HepG2 (cell line): ENCODE measurements around the gene SLC23A2. TPM values are rescaled to one million over a fixed set of nuclear protein-coding genes. Genes with fewer than 3 reads are reported as not detected.

ENCODE experiments used
- CCAR2 ChIP-seq: fragments of 200-400 bp; formaldehyde crosslinking; optimal IDR thresholded peaks from 2 replicates; pipeline ENCODE3; 2018; ENCODE audit warnings: low read depth, mild to moderate bottlenecking, low read length, moderate library complexity
- CERS6 ChIP-seq: sonication (generic); formaldehyde crosslinking; IDR thresholded peaks from 2 replicates; pipeline ENCODE4 v1.5.0; 2020; ENCODE audit warnings: missing genetic modification reagents
- FOXM1 ChIP-seq: sonication (generic); formaldehyde crosslinking; IDR thresholded peaks from 2 replicates; pipeline ENCODE4 v1.5.0; 2020; ENCODE audit warnings: missing genetic modification reagents
- HDAC6 ChIP-seq: fragments of 200-600 bp; sonication (generic); IDR thresholded peaks from 2 replicates; pipeline ENCODE4 v1.7.0; 2017; ENCODE audit warnings: mild to moderate bottlenecking, antibody characterized with exemption, low read length, low read depth
- LRRFIP1 ChIP-seq: sonication (generic); formaldehyde crosslinking; conservative IDR thresholded peaks from 2 replicates; pipeline ENCODE4 v1.4.0; 2020; ENCODE audit warnings: missing genetic modification reagents
- NFAT5 ChIP-seq: sonication (generic); formaldehyde crosslinking; IDR thresholded peaks from 2 replicates; pipeline ENCODE4 v1.4.0; 2020; ENCODE audit warnings: missing genetic modification reagents
- SNAI1 ChIP-seq: sonication (generic); formaldehyde crosslinking; IDR thresholded peaks from 2 replicates; pipeline ENCODE4 v1.5.0; 2020; ENCODE audit warnings: mild to moderate bottlenecking, missing genetic modification reagents, borderline replicate concordance
- ZNF503 ChIP-seq: sonication (generic); formaldehyde crosslinking; IDR thresholded peaks from 2 replicates; pipeline ENCODE4 v1.4.0; 2020; ENCODE audit warnings: missing genetic modification reagents
- ZNF619 ChIP-seq: sonication (generic); formaldehyde crosslinking; IDR thresholded peaks from 2 replicates; pipeline ENCODE4 v1.4.0; 2020; ENCODE audit warnings: mild to moderate bottlenecking, missing genetic modification reagents
- ZSCAN29 ChIP-seq: sonication (generic); formaldehyde crosslinking; conservative IDR thresholded peaks from 2 replicates; pipeline ENCODE4 v1.4.0; 2020; ENCODE audit warnings: mild to moderate bottlenecking, missing genetic modification reagents
- polyA plus RNA-seq, 8 experiments: library from polyadenylated mRNA; depleted of rRNA in 3 of 8; stranded (reverse) in 7 of 8; unstranded in 1 of 8; fragments of >200 nt; fragmentation: Illumina TruSeq in 4 of 8; extraction: Trizol in 4 of 8; gene quantifications; 2 replicates each; pipeline versions ENCODE4 v1.2.1 to v1.2.3, GENCODE V29; 2011 to 2016; ENCODE audit warnings: low read depth in 4 of 8, missing spikeins in 1 of 8, mixed read lengths in 1 of 8; ENCODE audit not compliant: insufficient read depth in 1 of 8
- total RNA-seq, 5 experiments: library from RNA; depleted of rRNA; stranded (reverse); fragments of >200 nt; fragmentation: Illumina TruSeq; extraction: Trizol; gene quantifications; 2 replicates each; pipeline ENCODE4 v1.2.3, GENCODE V29; 2016; ENCODE audit warnings: low read depth in 1 of 5
- TF ChIP-seq, protein P1 (sequence below): sonication (generic); formaldehyde crosslinking; IDR thresholded peaks from 2 replicates; pipeline ENCODE4 v1.4.0; 2020; ENCODE audit warnings: missing genetic modification reagents
- TF ChIP-seq, protein P2 (sequence below): sonication (generic); formaldehyde crosslinking; IDR thresholded peaks from 2 replicates; pipeline ENCODE4 v1.8.1; 2022; ENCODE audit warnings: mild to moderate bottlenecking, missing genetic modification reagents

The SLC23A2 gene
- total and polyA plus RNA-seq, 2 of the 13 experiments (the other 11 are each of a cell fraction or from before 2014, with no cell fraction given), result 42.2 to 51.2 TPM

GRCh38 chr20:5002077-5002413 lies 735 bp upstream of the SLC23A2 start (continued):
- no peak for TF ChIP-seq SNAI1 (CRISPR knock-in tag)
- TF ChIP-seq, protein P1, sequence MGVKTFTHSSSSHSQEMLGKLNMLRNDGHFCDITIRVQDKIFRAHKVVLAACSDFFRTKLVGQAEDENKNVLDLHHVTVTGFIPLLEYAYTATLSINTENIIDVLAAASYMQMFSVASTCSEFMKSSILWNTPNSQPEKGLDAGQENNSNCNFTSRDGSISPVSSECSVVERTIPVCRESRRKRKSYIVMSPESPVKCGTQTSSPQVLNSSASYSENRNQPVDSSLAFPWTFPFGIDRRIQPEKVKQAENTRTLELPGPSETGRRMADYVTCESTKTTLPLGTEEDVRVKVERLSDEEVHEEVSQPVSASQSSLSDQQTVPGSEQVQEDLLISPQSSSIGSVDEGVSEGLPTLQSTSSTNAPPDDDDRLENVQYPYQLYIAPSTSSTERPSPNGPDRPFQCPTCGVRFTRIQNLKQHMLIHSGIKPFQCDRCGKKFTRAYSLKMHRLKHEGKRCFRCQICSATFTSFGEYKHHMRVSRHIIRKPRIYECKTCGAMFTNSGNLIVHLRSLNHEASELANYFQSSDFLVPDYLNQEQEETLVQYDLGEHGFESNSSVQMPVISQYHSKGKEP (CRISPR knock-in tag), result no peak
- no peak for TF ChIP-seq ZNF503
- TF ChIP-seq NFAT5 (CRISPR knock-in tag), result 0 out of 2 replicates have a peak, but pooled peaks have one; percentile 8
- TF ChIP-seq, protein P2, sequence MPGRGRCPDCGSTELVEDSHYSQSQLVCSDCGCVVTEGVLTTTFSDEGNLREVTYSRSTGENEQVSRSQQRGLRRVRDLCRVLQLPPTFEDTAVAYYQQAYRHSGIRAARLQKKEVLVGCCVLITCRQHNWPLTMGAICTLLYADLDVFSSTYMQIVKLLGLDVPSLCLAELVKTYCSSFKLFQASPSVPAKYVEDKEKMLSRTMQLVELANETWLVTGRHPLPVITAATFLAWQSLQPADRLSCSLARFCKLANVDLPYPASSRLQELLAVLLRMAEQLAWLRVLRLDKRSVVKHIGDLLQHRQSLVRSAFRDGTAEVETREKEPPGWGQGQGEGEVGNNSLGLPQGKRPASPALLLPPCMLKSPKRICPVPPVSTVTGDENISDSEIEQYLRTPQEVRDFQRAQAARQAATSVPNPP, result no peak
- no peak for TF ChIP-seq HDAC6
- no peak for TF ChIP-seq ZSCAN29
- no peak for TF ChIP-seq CCAR2
- TF ChIP-seq FOXM1 (CRISPR knock-in tag), result no peak
- 0 out of 2 replicates have a peak, but pooled peaks have one; percentile 13 for TF ChIP-seq ZNF619 (CRISPR knock-in tag)
- no peak for TF ChIP-seq LRRFIP1 (CRISPR knock-in tag)
- TF ChIP-seq CERS6 (CRISPR knock-in tag), result no peak
